Measurements from ENCODE around the gene NATD1. TPM values are rescaled to one million over a fixed set of nuclear protein-coding genes. Genes with fewer than 3 reads are reported as not detected.

Gene NATD1
- total RNA-seq, 1 experiment from 2014 or later = 7.3 TPM

DNA sequence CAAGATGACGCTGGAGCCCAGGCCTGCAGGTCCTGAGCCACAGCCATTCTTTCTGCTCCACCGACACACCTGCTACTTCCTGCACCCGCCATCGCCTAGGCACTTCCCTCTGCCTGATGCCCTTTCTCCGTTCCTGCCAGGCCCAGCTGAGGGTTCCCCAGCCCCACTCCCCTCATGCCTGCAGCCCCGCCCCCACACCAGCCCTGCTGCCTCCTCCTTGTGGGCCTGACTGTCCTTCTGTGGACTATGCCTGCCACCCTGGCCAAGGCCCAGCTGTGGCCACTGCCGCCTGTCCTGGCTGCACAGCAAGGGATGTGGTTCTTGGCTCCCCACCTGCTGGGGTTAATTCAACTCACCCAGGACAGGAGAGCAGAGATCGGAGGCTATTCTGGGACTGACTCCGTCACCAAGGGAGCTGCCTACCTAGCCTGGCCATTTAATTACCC lies 7.5 kb downstream of the NATD1 start:
- no peak overlapping the region for H3K27ac ChIP-seq (ENCODE audit: insufficient read length, low read depth, low read length)
- no peak overlapping the region for H2BK12ac ChIP-seq (ENCODE audit: insufficient read length, low read depth, low read length)
- H3K79me1 ChIP-seq (ENCODE audit: insufficient read depth, low read depth, low read length, poor library complexity, severe bottlenecking) = no peaks in the 10 kb centered on the region
- H3K36me3 Mint-ChIP-seq (ENCODE audit: insufficient read depth in 1 of 3, low read depth in 3 of 3) = no peaks in the 10 kb centered on the region
- WGBS (ENCODE audit: extremely low coverage, insufficient read length, low lambda C conversion rate) = no CpG with 5 or more reads among the region's 9 CpGs
- no peak overlapping the region for H3K4me3 Mint-ChIP-seq
- H3T11ph ChIP-seq (ENCODE audit: low read length) = no peak overlapping the region
- no peak overlapping the region for H4K5ac ChIP-seq (ENCODE audit: insufficient read length, low read depth, low read length)
- DNase-seq = no peak
- no peak overlapping the region for H3K4ac ChIP-seq (ENCODE audit: low read depth, low read length)
- no peak overlapping the region; the same call in 1 of the 2 replicates for H3K14ac ChIP-seq (ENCODE audit: insufficient read depth, low read length)
- H3K27me3 ChIP-seq (ENCODE audit: insufficient read depth, low read length) = no peaks in the 10 kb centered on the region; the same call in 1 of the 2 replicates
- no peak overlapping the region for H4K8ac ChIP-seq (replicated peaks; ENCODE audit: insufficient read length, low read depth, low read length)
- no peak overlapping the region for H3K9ac ChIP-seq (ENCODE audit: extremely low read depth, insufficient read length, low read length)
- no peak overlapping the region for H4K91ac ChIP-seq (ENCODE audit: insufficient read length, low read depth, low read length)
- no peak overlapping the region for H2BK15ac ChIP-seq (ENCODE audit: low read depth, low read length)
- no peak overlapping the region for H2BK120ac ChIP-seq (ENCODE audit: low read depth, low read length, poor library complexity, severe bottlenecking)
- no peaks in the 10 kb centered on the region; the same call in 1 of the 2 replicates for H3K27me3 Mint-ChIP-seq (ENCODE audit: low read depth)
- no peak overlapping the region for H3K4me2 ChIP-seq (ENCODE audit: insufficient read depth, insufficient read length, low read length)
- no peak overlapping the region for H3K18ac ChIP-seq (ENCODE audit: insufficient read length, low read depth, low read length)
- H3K23me2 ChIP-seq (ENCODE audit: insufficient read length, low read depth, low read length, poor library complexity, severe bottlenecking) = no peaks in the 10 kb centered on the region
- H2BK5ac ChIP-seq (ENCODE audit: insufficient read length, low read length) = no peak overlapping the region
- no peak overlapping the region for H2AFZ ChIP-seq (ENCODE audit: low read length)
- H3K56ac ChIP-seq (ENCODE audit: insufficient read length, low read depth, low read length) = no peak overlapping the region
- no peak overlapping the region for H3K23ac ChIP-seq (ENCODE audit: insufficient read length, low read depth, low read length)
- no peak overlapping the region for H2BK20ac ChIP-seq (ENCODE audit: low read depth, low read length, poor library complexity, severe bottlenecking)
- H3K4me1 Mint-ChIP-seq = peaks cover 12 to 33% of the 10 kb centered on the region in 2 experiments
- H4K20me1 ChIP-seq (ENCODE audit: control insufficient read depth, insufficient read depth, insufficient read length) = no peaks in the 10 kb centered on the region
- peak overlapping the region in 1 of 3 experiments; percentile 75; a peak in 2 of 7 replicates for H3K27ac Mint-ChIP-seq
- H3K4me1 ChIP-seq (ENCODE audit: insufficient read depth, low read length) = no peaks in the 10 kb centered on the region
- no peaks in the 10 kb centered on the region for H3K9me3 ChIP-seq (ENCODE audit: control insufficient read depth, low read depth, low read length)
- H3K79me2 ChIP-seq (ENCODE audit: insufficient read depth, low read length) = no peaks in the 10 kb centered on the region
- TF ChIP-seq, protein P1, sequence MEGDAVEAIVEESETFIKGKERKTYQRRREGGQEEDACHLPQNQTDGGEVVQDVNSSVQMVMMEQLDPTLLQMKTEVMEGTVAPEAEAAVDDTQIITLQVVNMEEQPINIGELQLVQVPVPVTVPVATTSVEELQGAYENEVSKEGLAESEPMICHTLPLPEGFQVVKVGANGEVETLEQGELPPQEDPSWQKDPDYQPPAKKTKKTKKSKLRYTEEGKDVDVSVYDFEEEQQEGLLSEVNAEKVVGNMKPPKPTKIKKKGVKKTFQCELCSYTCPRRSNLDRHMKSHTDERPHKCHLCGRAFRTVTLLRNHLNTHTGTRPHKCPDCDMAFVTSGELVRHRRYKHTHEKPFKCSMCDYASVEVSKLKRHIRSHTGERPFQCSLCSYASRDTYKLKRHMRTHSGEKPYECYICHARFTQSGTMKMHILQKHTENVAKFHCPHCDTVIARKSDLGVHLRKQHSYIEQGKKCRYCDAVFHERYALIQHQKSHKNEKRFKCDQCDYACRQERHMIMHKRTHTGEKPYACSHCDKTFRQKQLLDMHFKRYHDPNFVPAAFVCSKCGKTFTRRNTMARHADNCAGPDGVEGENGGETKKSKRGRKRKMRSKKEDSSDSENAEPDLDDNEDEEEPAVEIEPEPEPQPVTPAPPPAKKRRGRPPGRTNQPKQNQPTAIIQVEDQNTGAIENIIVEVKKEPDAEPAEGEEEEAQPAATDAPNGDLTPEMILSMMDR (conservative IDR thresholded peaks at IDR 0.05) = no peak
- H3K9me3 Mint-ChIP-seq = no peaks in the 10 kb centered on the region
- no peak overlapping the region for H2AK5ac ChIP-seq (ENCODE audit: insufficient read length, low read length)
